Measurements from ENCODE around the gene HOXA9. TPM values are rescaled to one million over a fixed set of nuclear protein-coding genes. Genes with fewer than 3 reads are reported as not detected.

HOXA9 gene
- total and polyA plus RNA-seq, 10 of the 15 experiments (the other 5 are each of a cell fraction or from before 2014, with no cell fraction given) = not detected

GRCh38 chr7:27152816-27153442 lies 12.4 kb downstream of the HOXA9 start:
- TF ChIP-seq SUZ12 (IDR thresholded peaks at IDR 0.05; ENCODE audit: unreplicated experiment) (peak; percentile 40), ATF2 (IDR thresholded peaks at IDR 0.05; ENCODE audit: low read length) (no peak)
- DNase-seq (ENCODE audit: low read depth, low spot score) = no peak

More at GRCh38 chr7:27152816-27153442, 12.4 kb downstream of the HOXA9 start:
- ChIA-PET RAD21 (ENCODE audit: unreplicated experiment) (no interaction called here), POLR2A (no interaction called here), CTCF (interaction anchor here (0.7 to 5.5 kb wide), 3 partner anchors 9 to 297 kb away, joined by 4 to 38 read pairs (median 30); no protein-coding TSS in a partner anchor), SMC1A (ENCODE audit: uncharacterized antibody, unreplicated experiment) (no interaction called here)
- no TSS peak for BruUV-seq (replicated peaks)
- H3K79me2 ChIP-seq (ENCODE audit: control insufficient read depth, insufficient read depth, low read length) = no peaks in the 10 kb centered on the region
- no peak overlapping the region for H3K4me2 ChIP-seq (ENCODE audit: control insufficient read depth, insufficient read depth)
- H3K9ac ChIP-seq (ENCODE audit: control insufficient read depth, insufficient read depth, low read length) = no peak overlapping the region
- no peaks in the 10 kb centered on the region; the same call in 2 of the 3 replicates for H3K9me3 ChIP-seq (replicated peaks; ENCODE audit: control insufficient read depth, insufficient read depth, low read length)
- in situ Hi-C loops (cut with MboI) = loop anchor here (25.0 kb wide), 1 partner anchor 1066 kb away; no protein-coding TSS in a partner anchor
- H3K27ac ChIP-seq (ENCODE audit: control insufficient read depth, insufficient read depth) = no peak overlapping the region
- no peak overlapping the region for H2AFZ ChIP-seq (ENCODE audit: control insufficient read depth, low read depth, low read length)
- no peak for FAIRE-seq
- H3K4me3 ChIP-seq = no peak overlapping the region
- ATAC-seq = no peak
- 55% methylated on average over 12 of the region's 22 CpGs for WGBS (ENCODE audit: insufficient coverage, insufficient replicate concordance, low lambda C conversion rate, missing lambda C conversion rate)
- intact Hi-C loops (cut with micrococcal nuclease; ENCODE audit: unreplicated experiment) = no loop called here
- no peaks in the 10 kb centered on the region for H3K36me3 ChIP-seq (ENCODE audit: control insufficient read depth in 2 of 2, insufficient read depth in 2 of 2, low read length in 1 of 2)
- H3K27me3 ChIP-seq (replicated peaks in 1 of 2; ENCODE audit: control insufficient read depth in 2 of 2, insufficient read depth in 2 of 2, low read length in 1 of 2) = peaks cover 20 to 57% of the 10 kb centered on the region in 2 experiments
- no peaks in the 10 kb centered on the region; the same call in 1 of the 2 replicates for H3K4me1 ChIP-seq (ENCODE audit: control insufficient read depth, insufficient read depth, low read length)
- H4K20me1 ChIP-seq (ENCODE audit: control insufficient read depth, insufficient read depth) = no peaks in the 10 kb centered on the region

All from GM12878 (cell line).